ENCODE measurements around the gene NBAS.
"Not testable (repeated sequence)": the region's sequence is repeated elsewhere in the genome, so short reads cannot be mapped to it uniquely, and the experiment has no call there.

The NBAS gene

DNA sequence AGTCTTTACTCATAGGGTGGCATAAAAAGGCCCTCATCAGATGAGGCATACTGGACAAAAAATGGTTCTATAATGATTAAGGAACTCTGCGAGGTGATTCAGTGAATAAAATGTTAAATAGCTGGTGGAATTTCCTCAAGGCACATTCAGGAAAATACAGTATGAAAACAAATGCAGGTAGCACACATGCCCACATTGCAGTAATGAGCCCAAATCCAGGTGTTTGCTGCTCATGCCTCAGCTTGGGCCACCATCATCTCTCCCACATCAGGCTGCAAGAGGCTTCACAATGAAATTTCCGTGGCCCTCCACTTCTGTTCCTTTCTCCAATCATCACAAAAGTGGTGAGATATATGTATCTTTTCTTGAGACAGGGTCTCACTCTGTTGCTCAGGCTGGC, 298.3 kb downstream of the NBAS start:
- DNase-seq (ENCODE audit: low spot score): no peak

DNA sequence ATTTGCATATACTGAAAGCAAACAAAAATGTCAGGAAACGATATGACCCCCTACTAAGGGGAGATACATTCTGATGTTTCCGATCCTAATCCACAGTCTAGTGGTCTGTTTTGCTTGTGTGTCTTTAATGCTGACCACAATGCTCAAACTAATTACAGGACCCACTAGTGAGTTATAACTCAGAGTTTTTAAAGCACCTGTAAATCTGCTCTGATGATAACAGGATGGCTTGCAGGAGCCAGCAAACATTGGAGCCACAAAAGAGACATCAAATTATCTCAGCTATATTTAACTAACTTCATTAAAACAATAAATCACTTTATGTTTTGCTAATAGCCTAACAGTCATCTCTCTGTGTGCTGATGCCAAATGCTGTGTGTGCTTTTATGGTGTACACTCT, 300.3 kb downstream of the NBAS start:
- no peak for DNase-seq (ENCODE audit: low spot score)

DNA sequence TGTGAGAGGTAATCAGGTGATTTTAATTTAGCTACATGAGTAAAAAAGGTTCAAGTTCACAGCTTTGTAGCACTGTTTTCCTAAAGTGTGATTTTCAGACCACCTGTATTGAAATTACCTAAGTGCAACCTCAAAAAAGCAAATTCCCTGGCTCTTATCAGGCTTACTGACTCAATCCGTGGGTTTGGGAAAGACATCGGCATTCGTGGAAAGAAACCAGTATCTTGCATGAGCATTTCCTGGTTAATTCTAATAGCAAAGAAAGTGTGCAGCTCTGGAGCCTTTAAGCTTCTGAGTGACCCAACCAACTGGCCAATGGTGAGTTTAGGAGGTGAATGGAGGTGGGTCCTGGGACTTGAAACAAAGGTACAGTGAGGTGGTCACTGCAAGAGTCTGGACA, 300.9 kb downstream of the NBAS start:
- no peak for DNase-seq (ENCODE audit: low spot score)

DNA sequence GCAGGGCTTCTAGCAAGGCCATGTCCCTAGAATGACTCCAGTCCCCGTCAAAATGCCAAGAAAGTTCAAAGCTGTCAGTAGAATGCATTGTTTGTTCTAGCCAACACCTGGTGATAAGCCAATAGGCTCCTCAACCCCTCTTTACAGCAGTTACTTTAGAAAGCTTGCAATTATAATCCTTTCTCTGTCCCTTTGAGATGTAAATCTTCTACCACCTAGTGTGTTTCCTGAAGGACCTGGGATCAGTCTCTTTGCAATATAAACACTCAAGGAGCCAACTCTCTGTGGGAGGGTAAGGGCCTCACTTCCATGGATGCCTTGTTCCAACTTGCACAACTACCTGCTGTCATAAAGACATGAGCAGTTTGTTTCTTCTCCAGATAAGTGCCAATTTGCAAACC, 301.8 kb downstream of the NBAS start:
- no peak for DNase-seq (ENCODE audit: low spot score)

DNA sequence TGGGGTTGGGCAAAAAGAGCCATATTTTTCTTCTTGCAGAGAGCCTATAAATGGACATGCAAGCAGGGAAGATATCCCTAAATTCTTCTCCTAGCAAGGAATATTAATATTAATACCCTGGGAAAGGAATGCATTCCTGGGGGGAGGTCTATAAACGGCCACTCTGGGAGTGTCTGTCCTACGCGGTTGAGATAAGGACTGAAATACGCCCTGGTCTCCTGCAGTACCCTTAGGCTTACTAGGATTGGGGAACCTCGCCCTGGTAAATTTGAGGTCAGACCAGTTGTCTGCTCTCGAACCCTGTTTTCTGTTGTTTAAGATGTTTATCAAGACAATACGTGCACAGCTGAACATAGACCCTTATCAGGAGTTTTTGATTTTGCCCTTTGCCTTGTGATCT, 302.7 kb downstream of the NBAS start:
- DNase-seq (ENCODE audit: low spot score): not testable (repeated sequence)

DNA sequence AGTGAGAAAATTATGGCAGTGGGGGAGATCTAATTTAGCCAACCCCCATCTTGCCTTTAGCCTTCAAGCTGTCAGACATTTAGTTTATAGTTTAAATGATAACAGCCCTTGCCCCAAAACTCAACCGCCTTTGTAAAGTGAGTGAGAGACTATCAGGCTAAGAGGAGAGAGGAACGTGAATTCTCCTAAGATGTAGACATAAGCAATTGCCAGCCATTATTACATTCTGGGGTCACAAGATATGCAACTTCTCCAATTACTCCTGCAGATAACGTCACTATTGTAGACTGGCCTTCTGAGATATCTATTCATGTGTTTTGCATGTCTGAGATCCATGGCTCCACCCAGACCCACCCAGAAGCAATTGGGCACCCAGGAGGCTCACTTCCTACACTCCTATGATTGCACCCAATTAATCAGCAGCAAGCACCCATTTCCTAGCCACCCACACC, 307.3 kb downstream of the NBAS start:
- no peak for DNase-seq (ENCODE audit: low spot score)

DNA sequence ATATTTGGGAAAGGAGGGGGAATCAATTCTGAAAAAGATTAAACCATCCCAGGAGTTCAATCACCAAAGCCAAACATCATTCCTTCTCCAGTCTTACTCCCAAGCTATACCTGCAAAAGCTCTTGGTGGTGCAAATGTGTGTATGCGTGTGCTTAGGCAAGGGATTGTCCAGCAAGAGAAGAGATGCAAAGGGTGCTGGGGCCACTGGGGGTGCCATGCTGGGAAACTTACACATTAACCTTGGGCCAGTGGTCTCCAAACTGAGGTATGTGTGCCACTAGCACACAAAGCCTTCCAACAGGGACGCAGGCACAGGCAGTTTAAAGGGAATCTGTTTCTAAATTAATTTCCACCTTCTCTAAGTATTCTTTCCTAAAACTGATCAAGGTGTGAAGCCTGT, 307.9 kb downstream of the NBAS start:
- no peak for DNase-seq (ENCODE audit: low spot score)

DNA sequence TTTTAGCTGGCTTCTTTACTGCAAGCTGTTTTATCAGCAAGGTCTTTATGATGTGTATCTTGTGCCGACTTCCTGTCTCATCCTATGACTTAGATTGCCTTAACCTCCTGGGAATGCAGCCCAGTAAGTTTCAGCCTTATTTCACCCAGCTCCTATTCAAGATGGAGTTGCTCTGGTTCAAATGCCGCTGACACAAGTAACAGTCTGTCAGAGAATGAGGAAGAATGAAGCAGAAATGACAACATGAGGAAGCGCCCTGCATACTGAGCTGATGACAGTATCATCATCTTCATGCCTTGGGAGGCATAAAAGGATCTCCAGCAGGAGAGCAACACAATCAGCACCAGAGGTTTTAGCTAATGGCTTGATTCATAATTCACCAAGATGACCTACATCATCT, 309.4 kb downstream of the NBAS start:
- no peak for DNase-seq (ENCODE audit: low spot score)

DNA sequence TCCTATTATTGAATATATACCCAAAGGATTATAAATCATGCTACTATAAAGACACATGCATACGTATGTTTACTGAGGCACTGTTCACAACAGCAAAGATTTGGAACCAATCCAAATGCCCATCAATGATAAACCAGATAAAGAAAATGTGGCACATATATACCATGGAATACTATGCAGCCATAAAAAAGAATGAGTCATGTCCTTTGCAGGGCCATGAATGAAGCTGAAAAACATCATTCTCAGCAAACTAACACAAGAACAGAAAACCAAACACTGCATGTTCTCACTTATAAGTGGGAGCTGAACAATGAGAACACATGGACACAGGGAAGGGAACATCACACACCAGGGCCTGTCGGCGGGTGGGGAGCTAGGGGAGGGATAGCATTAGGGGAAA, 310.2 kb downstream of the NBAS start:
- not testable (repeated sequence) for DNase-seq (ENCODE audit: low spot score)

DNA sequence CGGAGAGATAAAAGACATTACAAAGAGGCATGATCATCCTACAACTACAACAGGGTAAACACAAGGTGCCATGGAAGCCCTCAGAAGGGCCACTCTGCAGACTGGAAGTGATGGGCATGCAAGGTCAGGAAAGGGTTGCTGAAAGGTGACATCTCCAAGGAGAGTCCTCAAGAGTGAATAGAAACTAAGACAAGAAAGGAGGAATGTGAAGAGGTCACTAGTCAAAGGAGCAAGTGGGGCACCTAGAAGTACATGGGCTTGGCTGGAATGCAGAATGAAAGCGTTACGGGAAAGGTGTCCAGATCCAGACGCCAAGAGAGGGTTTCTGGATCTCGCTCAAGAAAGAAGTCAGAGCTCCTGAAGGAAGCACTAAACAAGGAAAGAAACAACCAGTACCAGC, 314.3 kb downstream of the NBAS start:
- DNase-seq (ENCODE audit: low spot score): no peak

DNA sequence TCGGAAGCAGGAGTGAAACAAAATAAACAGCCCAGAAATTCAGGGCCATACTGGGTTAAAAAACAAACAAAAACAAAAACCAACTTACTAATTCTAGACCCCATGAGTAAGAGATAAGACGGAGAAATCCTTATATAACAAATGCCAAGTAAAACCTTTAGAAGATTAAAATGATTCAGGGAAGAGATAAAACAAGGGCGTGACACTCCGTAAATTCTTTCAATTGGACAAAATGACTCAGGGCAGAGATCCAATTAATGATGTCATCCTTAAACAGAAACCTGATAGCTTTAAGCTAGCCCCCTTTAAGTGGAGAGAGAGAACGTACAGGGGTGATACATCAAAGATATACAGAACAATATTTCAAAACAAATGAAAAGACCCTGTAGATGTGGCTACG, 317.4 kb downstream of the NBAS start:
- DNase-seq (ENCODE audit: low spot score): no peak

DNA sequence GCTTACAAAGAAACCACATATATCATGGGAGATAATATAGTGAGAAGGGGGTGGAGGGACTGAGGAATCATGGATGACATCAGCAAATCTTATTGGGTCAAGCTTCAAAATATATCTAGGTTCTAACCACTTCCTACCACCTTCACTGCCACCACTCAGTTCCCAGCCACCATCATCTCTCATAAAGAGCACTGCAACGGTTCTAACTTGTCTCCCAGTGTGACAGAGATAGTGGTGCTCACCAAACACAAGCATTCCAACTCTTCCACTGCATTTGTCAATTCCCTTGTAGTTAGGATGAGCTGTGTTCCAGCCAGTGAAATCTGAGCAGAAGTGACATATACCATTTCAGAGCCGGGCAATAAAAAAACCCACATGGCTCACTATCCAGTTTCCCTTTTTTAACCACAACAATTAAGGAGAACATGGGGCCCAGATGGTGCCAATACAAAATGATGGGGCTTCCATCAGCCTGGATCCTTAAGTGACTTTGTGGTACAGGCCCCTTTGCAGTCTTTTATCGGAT, 318.1 kb downstream of the NBAS start:
- no peak for DNase-seq (ENCODE audit: low spot score)

DNA sequence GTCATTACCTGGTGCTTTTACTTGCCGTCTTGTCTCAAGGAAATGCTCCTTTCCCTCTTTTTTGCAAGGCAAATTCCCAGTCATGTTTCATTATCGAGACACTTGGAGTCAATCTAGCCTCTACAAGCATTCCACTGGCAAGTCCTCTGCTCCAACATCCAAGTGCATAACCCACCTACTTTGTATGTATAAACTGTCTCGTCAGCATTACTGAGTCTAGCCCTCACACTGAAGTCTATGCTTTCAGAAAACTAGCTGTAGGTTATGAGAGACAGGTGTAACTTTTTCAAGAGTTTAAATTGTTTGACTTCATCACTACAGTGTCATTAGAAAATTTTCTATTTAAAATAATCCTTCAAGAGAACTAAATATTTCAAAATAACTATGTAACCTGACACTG, 319.2 kb downstream of the NBAS start:
- no peak for DNase-seq (ENCODE audit: low spot score)

DNA sequence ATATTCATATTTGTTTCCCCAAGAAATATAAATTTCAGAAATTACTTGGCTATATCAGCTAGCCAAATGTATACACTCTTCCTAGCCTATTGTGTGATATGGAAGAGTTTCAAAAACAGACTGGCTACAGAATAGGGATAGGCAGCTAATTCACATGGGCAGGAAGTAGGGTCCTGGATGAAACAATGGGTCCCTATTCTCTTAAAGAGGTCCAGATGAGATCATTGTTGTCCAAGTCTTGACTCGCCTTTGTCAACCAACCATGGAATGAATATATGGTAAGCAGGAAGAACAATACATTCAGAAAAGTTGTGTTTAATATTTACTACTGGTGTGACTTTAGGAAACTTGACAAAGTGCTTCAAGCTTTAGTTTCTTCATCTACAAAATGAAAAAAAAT, 319.9 kb downstream of the NBAS start:
- no peak for DNase-seq (ENCODE audit: low spot score)

DNA sequence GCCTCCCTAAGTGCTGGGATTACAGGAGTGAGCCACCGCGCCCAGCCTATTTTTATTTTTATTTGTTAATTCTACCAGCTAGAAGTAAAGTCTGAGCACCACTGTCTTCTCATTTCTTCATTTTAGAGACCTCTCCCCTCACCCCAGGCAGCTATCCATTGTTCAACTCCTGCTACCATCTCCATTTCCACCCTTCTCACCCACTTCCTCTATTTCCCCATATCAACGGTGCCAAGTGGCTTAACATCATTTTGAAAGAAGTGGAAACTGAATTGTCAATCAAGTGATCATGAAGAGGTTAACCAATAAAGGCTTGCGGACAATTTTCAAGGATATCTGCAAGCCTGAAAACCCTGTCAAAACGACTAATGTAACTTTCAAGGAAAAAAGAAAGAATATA, 323.1 kb downstream of the NBAS start:
- DNase-seq (ENCODE audit: low spot score): no peak

DNA sequence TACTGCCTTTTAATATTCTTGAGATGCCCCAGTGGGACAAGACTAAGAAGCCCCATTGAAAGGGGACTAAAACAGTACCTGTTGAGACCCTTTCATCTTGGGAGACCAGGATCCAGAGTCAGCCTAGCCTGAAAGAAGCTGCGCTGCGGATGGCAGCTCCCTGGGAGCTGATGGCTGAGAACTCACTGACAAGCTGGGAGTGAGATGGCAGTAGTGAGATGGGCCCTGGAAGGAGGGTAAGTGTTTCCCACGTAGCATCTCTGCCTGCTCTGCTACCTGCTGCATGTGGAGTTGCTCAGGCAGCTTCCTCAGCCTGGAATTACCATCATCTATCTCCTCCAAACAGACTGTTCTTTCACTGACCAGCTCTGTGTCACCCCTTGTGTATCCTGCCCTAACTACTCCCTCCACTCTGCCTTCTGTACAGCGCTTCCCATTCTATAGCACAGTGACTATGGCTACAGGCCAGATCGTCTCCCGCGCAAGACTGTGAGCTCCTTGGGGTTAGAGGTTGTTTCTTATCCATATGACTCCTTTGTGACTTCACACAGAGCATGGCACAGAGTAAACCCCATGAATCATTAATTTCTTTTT, 330.4 kb downstream of the NBAS start:
- DNase-seq (ENCODE audit: low spot score): no peak

DNA sequence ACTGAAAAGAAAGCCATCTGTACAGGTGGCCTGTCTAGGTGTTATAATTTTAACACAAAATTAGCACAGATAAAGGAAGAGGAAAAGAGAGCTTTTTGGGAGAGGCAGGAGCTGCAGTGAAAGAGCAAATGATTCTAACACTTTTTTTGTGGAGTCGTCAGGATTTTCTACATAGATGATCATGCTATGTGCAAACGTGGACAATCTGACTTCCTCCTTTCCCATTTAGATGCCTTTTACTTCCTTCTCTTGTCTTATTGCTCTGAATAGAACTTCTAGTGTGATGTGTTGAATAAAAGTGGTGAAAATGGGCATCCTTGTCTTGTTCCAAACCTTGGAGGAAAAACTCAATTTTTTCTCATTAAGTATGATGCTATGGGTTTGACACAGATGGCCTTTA, 334.5 kb downstream of the NBAS start:
- no peak for DNase-seq (ENCODE audit: low spot score)

DNA sequence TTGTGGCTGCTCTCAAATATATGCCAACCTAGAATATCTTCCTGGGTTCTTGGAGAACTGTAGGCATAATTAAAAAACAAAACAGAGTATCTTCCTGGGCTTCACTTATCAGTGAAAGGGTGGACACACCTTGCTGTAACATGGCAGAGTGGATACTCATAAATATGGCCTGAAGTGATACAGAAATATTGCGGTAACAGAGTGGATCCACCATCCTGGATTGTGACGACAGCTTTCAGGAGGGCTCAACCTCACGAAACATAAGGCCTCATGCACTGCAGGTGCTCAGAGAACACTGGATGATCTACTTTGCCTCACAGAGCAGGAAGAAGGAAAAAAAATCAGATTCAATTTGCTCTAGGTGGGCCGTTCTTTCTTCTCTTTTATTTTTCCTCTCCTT, 336.0 kb downstream of the NBAS start:
- DNase-seq (ENCODE audit: low spot score): no peak

DNA sequence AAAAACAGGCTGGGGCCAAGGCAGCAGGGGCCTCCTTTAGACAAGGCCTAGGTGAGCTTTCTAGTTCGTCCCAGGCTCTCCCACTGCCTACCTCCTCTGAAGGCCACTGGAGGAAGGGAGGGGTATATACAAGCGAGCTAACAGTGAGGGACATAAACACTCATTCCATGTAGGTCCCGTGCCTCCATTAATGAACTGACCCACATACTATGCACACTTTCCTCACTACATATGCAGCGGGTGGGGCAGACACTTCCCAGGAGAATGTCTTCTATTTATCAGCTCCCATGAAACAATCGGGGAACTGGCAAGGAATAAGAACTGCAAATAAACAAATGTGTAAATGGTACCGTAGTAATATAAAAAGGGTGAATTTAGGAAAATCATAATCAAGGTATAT, 336.5 kb downstream of the NBAS start:
- DNase-seq (ENCODE audit: low spot score): no peak

DNA sequence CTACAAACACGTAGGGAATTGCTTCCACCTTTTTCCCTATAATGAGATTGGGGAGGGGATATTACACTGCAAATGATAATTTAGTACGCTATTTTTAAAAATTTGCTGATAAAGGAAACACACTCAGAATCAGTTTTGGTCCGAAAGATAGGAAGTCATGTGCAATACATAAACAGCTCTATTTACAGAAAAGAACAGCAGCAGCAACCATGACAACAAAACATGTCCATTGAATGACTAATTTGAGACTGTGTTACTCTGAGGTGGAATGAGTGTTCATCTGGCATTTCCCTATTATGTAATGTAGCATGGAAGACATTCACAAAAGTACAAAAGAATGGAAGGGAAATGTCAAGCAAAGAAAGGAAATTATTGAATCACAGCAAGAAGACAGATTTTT, 337.2 kb downstream of the NBAS start:
- peak; percentile 14 for DNase-seq (ENCODE audit: low spot score)

DNA sequence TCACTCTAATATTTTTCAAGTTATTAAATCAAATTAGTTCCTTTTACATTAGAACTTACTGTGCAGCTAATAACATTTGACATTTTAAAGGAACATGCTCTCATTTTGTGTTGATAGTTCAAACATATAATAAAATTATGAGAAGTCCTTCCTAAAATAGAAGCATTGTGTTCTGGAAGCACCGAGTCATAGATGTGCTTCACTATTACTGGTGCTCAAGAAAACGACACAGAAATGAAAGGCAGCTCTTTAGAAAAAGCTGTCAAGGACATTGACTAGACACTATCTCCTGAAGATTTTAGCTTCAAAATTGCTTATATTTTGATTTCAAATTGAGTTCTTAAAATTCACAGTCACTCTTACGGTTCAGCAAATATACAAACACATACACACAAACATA, 338.3 kb downstream of the NBAS start:
- DNase-seq (ENCODE audit: low spot score): no peak

DNA sequence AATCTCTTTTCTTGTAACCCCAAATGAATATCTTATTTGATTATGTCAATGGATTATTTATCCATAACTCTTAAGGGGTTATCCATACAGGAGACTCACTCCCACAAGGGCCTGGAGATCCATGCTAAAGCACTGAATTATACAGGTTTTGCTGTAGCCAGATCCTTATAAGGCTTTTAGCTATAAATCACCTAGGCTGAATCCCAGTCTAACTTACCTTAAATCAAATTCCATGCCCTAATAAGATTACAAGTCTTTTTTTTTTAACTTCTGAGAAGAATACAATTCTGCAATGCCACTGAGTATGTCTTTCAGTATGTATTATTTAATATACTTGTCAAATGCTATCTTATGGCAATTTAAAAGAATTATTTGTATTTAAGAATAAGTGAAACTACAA, 340.5 kb downstream of the NBAS start:
- no peak for DNase-seq (ENCODE audit: low spot score)

DNA sequence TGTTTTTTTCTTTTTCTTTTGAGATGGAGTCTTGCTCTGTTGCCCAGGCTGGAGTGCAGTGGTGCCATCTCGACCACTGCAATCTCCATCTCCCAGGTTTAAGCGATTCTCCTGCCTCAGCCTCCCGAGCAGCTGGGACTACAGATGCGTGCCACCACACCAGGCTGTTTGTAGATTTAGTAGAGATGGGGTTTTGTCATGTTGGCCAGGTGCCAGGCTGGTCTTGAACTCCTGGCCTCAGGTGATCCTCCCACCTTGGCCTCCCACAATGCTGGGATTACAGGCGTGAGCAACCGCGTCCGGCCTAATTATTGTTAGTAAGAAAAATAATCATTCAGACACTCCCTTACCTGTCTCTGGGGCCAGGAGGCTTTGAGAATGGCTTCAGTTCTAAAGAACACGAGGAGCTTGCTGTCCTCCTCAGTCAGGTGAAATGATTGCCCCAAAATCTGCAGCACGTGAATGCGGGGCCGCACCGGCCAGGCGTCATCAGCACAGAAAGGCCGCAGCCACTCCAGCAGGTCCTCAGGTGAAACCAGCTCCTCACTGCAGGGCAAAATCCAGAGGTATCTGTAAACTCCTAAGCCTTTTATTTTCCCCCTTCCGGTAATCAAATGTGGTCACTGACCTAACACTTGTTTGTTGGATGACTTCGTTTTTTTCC, 342.6 kb downstream of the NBAS start:
- DNase-seq (ENCODE audit: low spot score): no peak

DNA sequence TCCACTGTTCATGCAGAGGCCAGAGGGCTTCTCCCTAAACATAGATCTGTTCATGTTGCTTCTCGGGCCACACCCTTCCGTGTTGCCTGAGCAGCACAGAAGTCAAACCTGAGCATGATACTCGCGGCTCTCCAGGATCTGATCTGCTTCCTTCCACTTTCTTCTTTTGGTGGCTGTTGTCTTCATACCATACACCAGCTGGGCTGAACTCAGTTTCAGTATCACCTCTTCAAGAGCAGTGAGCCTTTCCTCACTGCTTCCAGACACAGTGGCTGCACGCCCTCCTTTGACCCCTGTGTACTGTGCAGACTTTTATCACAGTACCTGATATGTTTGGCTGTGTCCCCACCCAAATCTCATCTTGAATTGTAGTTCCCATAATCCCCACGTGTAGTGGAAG, 348.9 kb downstream of the NBAS start:
- DNase-seq (ENCODE audit: low spot score): no peak

All from COLO829 (cell line).